K562 (cell line): Measurements from ENCODE around the gene ATP6V0D1. TPM values are rescaled to one million over a fixed set of nuclear protein-coding genes. Genes with fewer than 3 reads are reported as not detected.

Source experiments
- BRCA1 ChIP-seq, 2 experiments: fragments of 450-650 bp in 1 of 2; sonication (generic) in 1 of 2; formaldehyde crosslinking in 1 of 2; IDR thresholded peaks; 2 replicates each; pipeline versions ENCODE4 v1.5.0 to v1.6.1; 2017 to 2020; ENCODE audit warnings: mild to moderate bottlenecking in 1 of 2, missing genetic modification reagents in 1 of 2
- HNRNPUL1 ChIP-seq: fragments of 200-400 bp; formaldehyde crosslinking; IDR thresholded peaks from 2 replicates; pipeline ENCODE4 v1.6.1; 2017; ENCODE audit warnings: low read length
- KLF1 ChIP-seq: fragments of 450-650 bp; IDR thresholded peaks from 2 replicates; pipeline ENCODE4 v1.6.1; 2016; ENCODE audit warnings: missing genetic modification characterization, missing compliant biosample characterization
- RBM39 ChIP-seq: fragments of 200-400 bp; formaldehyde crosslinking; optimal IDR thresholded peaks from 2 replicates; pipeline ENCODE3; 2018; ENCODE audit warnings: low read depth, low read length
- SPI1 ChIP-seq: IDR thresholded peaks from 2 replicates; pipeline ENCODE4 v1.6.1; 2011; ENCODE audit warnings: low read depth, low read length, control low read depth, borderline replicate concordance
- TCF7L2 ChIP-seq: fragments of 150-350 bp; IDR thresholded peaks from 2 replicates; pipeline ENCODE4 v1.6.1; 2016; ENCODE audit warnings: low read depth, mild to moderate bottlenecking, low read length, moderate library complexity
- THRAP3 ChIP-seq: fragments of 450-650 bp; IDR thresholded peaks from 2 replicates; pipeline ENCODE4 v1.6.1; 2016; ENCODE audit warnings: mild to moderate bottlenecking, inconsistent platforms, borderline replicate concordance
- polyA plus RNA-seq, 8 experiments: library from polyadenylated mRNA; depleted of rRNA in 4 of 8; stranded (reverse) in 5 of 8; unstranded in 3 of 8; fragments of >200 nt; fragmentation: Nextera tagmentation in 2 of 8; fragmentation: Illumina TruSeq in 1 of 8; extraction: Ambion mirVana in 2 of 8; extraction: Trizol in 1 of 8; gene quantifications; 2 replicates each; pipeline versions ENCODE4 v1.2.1 to v1.2.3, GENCODE V29; 2011 to 2014; ENCODE audit warnings: inconsistent platforms in 1 of 8, missing spikeins in 1 of 8
- total RNA-seq, 7 experiments: library from RNA; depleted of rRNA in 6 of 7; stranded (reverse); fragments of >200 nt in 6 of 7; fragmentation: Illumina TruSeq in 2 of 7; extraction: Trizol in 2 of 7; gene quantifications; 2 replicates each; pipeline versions ENCODE4 v1.2.1 to v1.2.3, GENCODE V29; 2011 to 2021; ENCODE audit warnings: low replicate concordance in 1 of 7
- TF ChIP-seq, protein P1 (sequence below): fragments of 250-450 bp; sonication (Bioruptor Pico); IDR thresholded peaks from 2 replicates; pipeline ENCODE4 v1.5.1; 2021; ENCODE audit warnings: mild to moderate bottlenecking
- TF ChIP-seq, protein P2 (sequence below): fragments of 450-650 bp; IDR thresholded peaks from 2 replicates; pipeline ENCODE4 v1.7.0; 2016; ENCODE audit warnings: borderline replicate concordance

ATP6V0D1 gene
- total and polyA plus RNA-seq, 9 of the 15 experiments (the other 6 are each of a cell fraction or from before 2014, with no cell fraction given) = 23.2 to 69.7 (median 45.6) TPM

DNA sequence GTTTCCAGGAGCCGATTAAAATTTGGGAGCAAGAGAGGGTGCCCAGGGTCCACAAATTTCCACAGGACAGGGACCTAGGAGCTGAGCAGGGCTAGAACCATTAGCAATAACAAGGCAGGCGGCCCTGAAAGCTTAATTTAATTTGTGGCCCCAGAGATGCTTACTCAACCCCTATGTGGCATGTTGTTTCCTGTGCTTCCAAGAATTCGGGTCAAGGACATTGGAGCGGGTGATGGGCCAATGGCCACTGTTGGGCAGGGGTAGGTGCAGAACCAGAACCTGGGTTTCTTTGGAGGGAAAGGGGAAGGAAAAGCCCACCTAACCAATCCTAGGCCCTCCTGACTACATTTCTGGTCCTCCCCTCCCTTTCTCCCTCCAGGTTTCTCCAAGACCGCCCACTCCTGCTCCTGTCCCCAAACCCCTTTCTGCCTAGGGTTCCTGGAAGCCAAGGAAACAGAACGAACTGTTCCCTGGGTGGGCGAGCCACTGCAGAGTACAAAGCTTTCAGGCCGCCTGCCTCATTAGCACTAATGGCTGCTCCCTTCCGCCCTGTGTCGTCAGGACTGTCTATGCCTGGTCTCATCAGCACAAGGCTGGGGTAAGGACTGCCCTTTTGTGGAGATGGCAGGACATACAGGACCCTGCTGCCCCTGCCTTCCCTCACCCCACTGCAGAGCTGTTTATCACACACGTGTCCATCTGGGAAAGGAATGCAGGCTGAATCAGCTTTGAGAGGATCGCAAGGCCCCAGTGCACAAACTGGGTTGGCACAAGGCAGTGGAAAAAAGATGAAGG lies 3.0 kb upstream of the ATP6V0D1 start (continued):
- TF ChIP-seq THRAP3 (no peak), KLF1 (tag) (no peak), HNRNPUL1 (no peak), TCF7L2 (no peak), RBM39 (no peak), SPI1 (no peak), BRCA1 (IDR thresholded peaks at IDR 0.05) (no peak), BRCA1 (CRISPR knock-in tag; IDR thresholded peaks at IDR 0.05) (no peak)
- TF ChIP-seq, protein P1, sequence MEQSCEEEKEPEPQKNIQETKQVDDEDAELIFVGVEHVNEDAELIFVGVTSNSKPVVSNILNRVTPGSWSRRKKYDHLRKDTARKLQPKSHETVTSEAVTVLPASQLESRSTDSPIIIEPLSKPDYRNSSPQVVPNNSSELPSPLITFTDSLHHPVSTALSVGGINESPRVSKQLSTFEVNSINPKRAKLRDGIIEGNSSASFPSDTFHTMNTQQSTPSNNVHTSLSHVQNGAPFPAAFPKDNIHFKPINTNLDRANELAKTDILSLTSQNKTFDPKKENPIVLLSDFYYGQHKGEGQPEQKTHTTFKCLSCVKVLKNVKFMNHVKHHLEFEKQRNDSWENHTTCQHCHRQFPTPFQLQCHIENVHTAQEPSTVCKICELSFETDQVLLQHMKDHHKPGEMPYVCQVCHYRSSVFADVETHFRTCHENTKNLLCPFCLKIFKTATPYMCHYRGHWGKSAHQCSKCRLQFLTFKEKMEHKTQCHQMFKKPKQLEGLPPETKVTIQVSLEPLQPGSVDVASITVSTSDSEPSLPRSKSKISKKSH (CRISPR knock-in tag) = no peak
- TF ChIP-seq, protein P2, sequence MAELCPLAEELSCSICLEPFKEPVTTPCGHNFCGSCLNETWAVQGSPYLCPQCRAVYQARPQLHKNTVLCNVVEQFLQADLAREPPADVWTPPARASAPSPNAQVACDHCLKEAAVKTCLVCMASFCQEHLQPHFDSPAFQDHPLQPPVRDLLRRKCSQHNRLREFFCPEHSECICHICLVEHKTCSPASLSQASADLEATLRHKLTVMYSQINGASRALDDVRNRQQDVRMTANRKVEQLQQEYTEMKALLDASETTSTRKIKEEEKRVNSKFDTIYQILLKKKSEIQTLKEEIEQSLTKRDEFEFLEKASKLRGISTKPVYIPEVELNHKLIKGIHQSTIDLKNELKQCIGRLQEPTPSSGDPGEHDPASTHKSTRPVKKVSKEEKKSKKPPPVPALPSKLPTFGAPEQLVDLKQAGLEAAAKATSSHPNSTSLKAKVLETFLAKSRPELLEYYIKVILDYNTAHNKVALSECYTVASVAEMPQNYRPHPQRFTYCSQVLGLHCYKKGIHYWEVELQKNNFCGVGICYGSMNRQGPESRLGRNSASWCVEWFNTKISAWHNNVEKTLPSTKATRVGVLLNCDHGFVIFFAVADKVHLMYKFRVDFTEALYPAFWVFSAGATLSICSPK = no peak
